ENCODE results near the gene CTBS. TPM values are rescaled to one million over a fixed set of nuclear protein-coding genes. Genes with fewer than 3 reads are reported as not detected.
A peak's percentile ranks its signal among the peaks of the same experiment; 100 is the strongest.

The CTBS gene
- total RNA-seq, 1 donor from 2014 or later = 11.1 TPM

DNA sequence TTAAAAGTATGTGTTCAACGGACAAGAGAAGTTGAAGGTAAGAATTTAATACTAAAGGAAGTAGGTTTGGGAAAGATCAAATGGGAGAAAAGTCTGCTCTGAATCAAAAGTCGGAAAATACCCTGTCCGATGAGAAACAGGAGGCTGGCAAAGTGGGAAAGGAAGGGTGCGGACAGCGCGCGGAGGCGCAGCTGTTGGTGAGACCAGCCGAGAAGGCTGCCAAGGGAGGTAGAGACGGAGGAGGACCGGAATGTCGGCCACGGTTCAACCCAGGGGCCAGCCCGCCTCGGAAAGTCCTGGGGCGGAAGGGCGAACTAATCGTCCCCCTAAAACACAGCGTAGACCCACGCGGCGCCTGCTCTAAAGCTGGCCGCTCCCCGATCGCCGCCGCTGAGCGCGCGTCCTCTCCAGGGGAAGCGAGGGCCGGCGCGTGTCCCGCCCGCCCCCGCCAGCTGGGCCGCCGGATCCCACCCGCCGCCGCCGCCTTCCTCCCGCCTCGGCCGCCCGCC, 68.7 kb downstream of the CTBS start:
- Mint-ChIP-seq H3K4me1 (peaks cover 33% of the 10 kb centered on the region), H3K27me3 (ENCODE audit: low read depth) (no peaks in the 10 kb centered on the region), H3K27ac (peak overlapping the region; percentile 99), H3K36me3 (peaks cover 19% of the 10 kb centered on the region), H3K4me3 (peak overlapping the region; percentile 96), H3K9me3 (peaks cover 18% of the 10 kb centered on the region)
- no peak for DNase-seq (ENCODE audit: low spot score in 2 of 2, unreplicated experiment in 2 of 2)
- TF ChIP-seq CTCF (IDR thresholded peaks at IDR 0.05; ENCODE audit: unreplicated experiment) = no peak

DNA sequence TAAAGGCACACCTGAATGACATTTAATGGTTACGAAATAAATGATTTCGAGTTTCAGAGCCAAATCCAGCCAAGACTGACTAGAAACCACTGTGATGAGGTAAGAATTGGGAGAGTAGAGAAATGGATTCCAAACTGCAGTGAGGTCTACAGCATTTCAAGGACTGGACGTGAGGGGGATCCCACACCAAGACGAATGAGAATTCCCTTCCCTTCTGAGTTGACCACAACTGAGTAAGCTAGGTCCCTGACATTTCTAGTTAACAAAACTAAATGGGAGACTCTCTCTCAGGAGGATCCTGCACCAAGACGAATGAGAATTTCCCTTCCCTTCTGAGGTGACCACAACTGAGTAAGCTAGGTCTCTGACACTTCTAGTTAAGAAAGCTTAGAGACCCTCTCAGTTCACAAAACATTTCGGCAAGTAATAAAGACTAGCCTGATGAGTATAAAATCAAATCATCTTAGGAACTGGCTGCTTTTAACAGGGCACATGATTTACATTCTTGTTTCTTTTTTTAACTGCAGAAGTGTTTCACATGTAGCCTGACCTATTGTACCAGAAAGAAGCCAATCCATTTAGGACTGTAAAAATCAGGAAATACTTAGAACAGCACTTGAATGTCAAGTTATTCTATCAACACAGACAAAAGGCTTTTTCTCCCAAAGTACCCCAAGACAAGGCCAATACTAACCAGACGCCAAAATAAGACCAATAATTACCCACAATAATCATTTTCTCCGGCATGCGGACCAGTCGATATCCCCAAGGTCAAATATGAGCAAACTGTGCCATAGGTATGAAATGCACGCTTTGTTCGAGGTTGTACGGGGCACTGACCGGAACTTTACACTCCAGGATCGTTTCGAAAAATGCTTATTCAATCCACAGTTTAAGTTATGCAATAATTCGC, 69.4 kb downstream of the CTBS start:
- Mint-ChIP-seq H3K4me1 (peaks cover 33% of the 10 kb centered on the region), H3K4me3 (peak overlapping the region; percentile 96), H3K27ac (peak overlapping the region; percentile 98), H3K36me3 (peaks cover 18% of the 10 kb centered on the region), H3K27me3 (ENCODE audit: low read depth) (no peaks in the 10 kb centered on the region), H3K9me3 (peaks cover 11% of the 10 kb centered on the region)
- TF ChIP-seq CTCF (IDR thresholded peaks at IDR 0.05; ENCODE audit: unreplicated experiment) = no peak
- no peak for DNase-seq (ENCODE audit: low spot score in 2 of 2, unreplicated experiment in 2 of 2)

DNA sequence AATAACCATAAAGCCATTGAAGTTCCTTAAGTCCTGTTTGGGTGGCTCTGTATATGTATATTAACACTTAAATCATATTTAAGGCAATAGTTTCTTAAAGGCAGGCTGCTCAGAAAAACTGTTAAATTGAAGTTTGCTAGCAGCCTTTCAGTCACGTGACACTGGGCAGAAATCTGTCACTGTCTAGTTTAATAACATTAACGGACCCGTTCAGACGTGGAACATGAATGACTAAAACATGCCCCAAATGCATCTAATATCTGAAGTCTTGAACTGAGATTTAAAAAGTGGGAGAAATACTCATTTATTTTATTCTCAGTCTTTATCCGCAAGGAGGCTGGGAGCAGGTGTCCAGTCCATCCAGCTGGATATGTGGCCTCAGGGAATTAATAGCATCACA, 71.3 kb downstream of the CTBS start:
- Mint-ChIP-seq H3K36me3 (peaks cover 13% of the 10 kb centered on the region), H3K27ac (no peak overlapping the region), H3K4me3 (no peak overlapping the region)

More for the DNA sequence above, 71.3 kb downstream of the CTBS start:
- no peak for DNase-seq (ENCODE audit: low spot score in 2 of 2, unreplicated experiment in 2 of 2)
- TF ChIP-seq CTCF (IDR thresholded peaks at IDR 0.05; ENCODE audit: unreplicated experiment) = no peak
- no peaks in the 10 kb centered on the region for H3K9me3 Mint-ChIP-seq
- peaks cover 33% of the 10 kb centered on the region for H3K4me1 Mint-ChIP-seq
- H3K27me3 Mint-ChIP-seq (ENCODE audit: low read depth) = no peaks in the 10 kb centered on the region

Other genes with a start within 250 kb of the CTBS start
- not detected in 3 replicates for gene DNASE2B, start 176.0 kb downstream of the CTBS start, total RNA-seq
- gene RPF1, start 95.2 kb downstream of the CTBS start, total RNA-seq = 23.2 to 28.2 TPM (median 26.1 TPM) in 3 replicates
- gene SPATA1, start 68.1 kb downstream of the CTBS start, total RNA-seq = 0.82 to 1.3 TPM (median 1.2 TPM) in 3 replicates
- 93.7 to 95.5 TPM (median 95.0 TPM) in 3 replicates for gene GNG5, start 67.9 kb downstream of the CTBS start, total RNA-seq
- 18.2 to 21.3 TPM (median 20.5 TPM) in 3 replicates for gene SSX2IP, start 116.0 kb upstream of the CTBS start, total RNA-seq

All from mesothelial cell of epicardium (in vitro differentiated cells).